HG02981 (cell line): ENCODE results near the gene BRD3OS.
"Not testable (repeated sequence)": the region's sequence is repeated elsewhere in the genome, so short reads cannot be mapped to it uniquely, and the experiment has no call there.

Source experiments
- ATAC-seq: cut with Tn5 transposase; IDR thresholded peaks from one replicate; pipeline ENCODE4 v1.9.1; 2021; ENCODE audit warnings: mild to moderate bottlenecking, moderate library complexity; ENCODE audit not compliant: unreplicated experiment

The BRD3OS gene

GRCh38 chr9:134061688-134062371 lies 36.5 kb downstream of the BRD3OS start:
- no peak for ATAC-seq

GRCh38 chr9:134062461-134063087 lies 37.3 kb downstream of the BRD3OS start:
- no peak for ATAC-seq

GRCh38 chr9:134063088-134063570 lies 37.8 kb downstream of the BRD3OS start:
- ATAC-seq = no peak

- no peak for ATAC-seq
Measured at GRCh38 chr9:134063571-134064450, 38.5 kb downstream of the BRD3OS start.

- no peak for ATAC-seq
Measured at GRCh38 chr9:134064711-134065110, 39.4 kb downstream of the BRD3OS start.

GRCh38 chr9:134065612-134066419 lies 40.5 kb downstream of the BRD3OS start:
- ATAC-seq = no peak

- no peak for ATAC-seq
Measured at GRCh38 chr9:134066526-134066912, 41.2 kb downstream of the BRD3OS start.

GRCh38 chr9:134066913-134067851 lies 41.9 kb downstream of the BRD3OS start:
- ATAC-seq = peak; percentile 3

GRCh38 chr9:134067904-134068743 lies 42.8 kb downstream of the BRD3OS start, which contains the start of gene BRD3:
TSS of gene BRD3 (minus strand) at chr9:134068026. CDS start at chr9:134053477, 14,549 bp downstream.
- peak; percentile 74 for ATAC-seq

- ATAC-seq = no peak
Measured at GRCh38 chr9:134068744-134069479, 43.6 kb downstream of the BRD3OS start.

GRCh38 chr9:134069480-134070399 lies 44.5 kb downstream of the BRD3OS start:
- no peak for ATAC-seq

GRCh38 chr9:134071149-134071548 lies 45.9 kb downstream of the BRD3OS start:
- no peak for ATAC-seq

- ATAC-seq = not testable (repeated sequence)
Measured at GRCh38 chr9:134072683-134073082, 47.4 kb downstream of the BRD3OS start.

- no peak for ATAC-seq
Measured at GRCh38 chr9:134073500-134073899, 48.2 kb downstream of the BRD3OS start.

GRCh38 chr9:134075689-134076088 lies 50.4 kb downstream of the BRD3OS start:
- not testable (repeated sequence) for ATAC-seq

GRCh38 chr9:134076644-134077043 lies 51.4 kb downstream of the BRD3OS start:
- no peak for ATAC-seq
